Smooth muscle cell (in vitro differentiated cells): ENCODE data around the gene GSG1L. TPM values are rescaled to one million over a fixed set of nuclear protein-coding genes. Genes with fewer than 3 reads are reported as not detected.
"Not testable (repeated sequence)": the region's sequence is repeated elsewhere in the genome, so short reads cannot be mapped to it uniquely, and the experiment has no call there.

Experiments
- DNase-seq: peaks from one replicate; lab custom pipeline; 2025; ENCODE audit not compliant: unreplicated experiment; lab: John Stamatoyannopoulos, UW
- H2AFZ ChIP-seq: fragments of 200-600 bp; sonication (generic); 2 replicates; pipeline ENCODE4 v1.6.0; 2016; ENCODE audit warnings: antibody characterized with exemption, low read depth, mild to moderate bottlenecking
- H3F3A ChIP-seq: fragments of 200-600 bp; sonication (generic); 2 replicates; pipeline ENCODE4 v1.6.0; 2017; ENCODE audit warnings: antibody characterized with exemption, low read depth
- H3K27ac ChIP-seq: fragments of 200-600 bp; sonication (generic); 2 replicates; pipeline ENCODE4 v1.5.1; 2016; ENCODE audit warnings: low read depth, mild to moderate bottlenecking
- H3K27me3 ChIP-seq: fragments of 200-600 bp; sonication (generic); 2 replicates; pipeline ENCODE4 v1.6.1; 2016; ENCODE audit warnings: low read depth, mild to moderate bottlenecking
- H3K36me3 ChIP-seq: fragments of 200-600 bp; sonication (generic); 2 replicates; pipeline ENCODE4 v1.5.1; 2016; ENCODE audit warnings: low read depth
- H3K4me1 ChIP-seq: fragments of 200-600 bp; sonication (generic); 2 replicates; pipeline ENCODE4 v1.5.1; 2016; ENCODE audit warnings: low read depth
- H3K4me2 ChIP-seq: fragments of 200-600 bp; sonication (generic); 2 replicates; pipeline ENCODE4 v1.6.0; 2016; ENCODE audit warnings: mild to moderate bottlenecking
- H3K4me3 ChIP-seq: fragments of 200-600 bp; sonication (generic); 2 replicates; pipeline ENCODE4 v1.5.1; 2016; ENCODE audit warnings: mild to moderate bottlenecking
- H3K79me2 ChIP-seq: fragments of 200-600 bp; sonication (generic); 2 replicates; pipeline ENCODE4 v1.6.0; 2016; ENCODE audit warnings: low read depth, mild to moderate bottlenecking
- H3K9ac ChIP-seq: fragments of 200-600 bp; sonication (generic); 2 replicates; pipeline ENCODE4 v1.6.0; 2016; ENCODE audit warnings: low read depth
- H3K9me3 ChIP-seq: fragments of 200-600 bp; sonication (generic); replicated peaks from 2 replicates; pipeline ENCODE4 v1.5.1; 2016; ENCODE audit warnings: low read depth
- H4K20me1 ChIP-seq: fragments of 200-600 bp; sonication (generic); 2 replicates; pipeline ENCODE4 v1.6.0; 2016; ENCODE audit warnings: low read depth
- WGBS: methylation state at CpG from one replicate; pipeline ENCODE4 v1.1.7; 2016; ENCODE audit warnings: low lambda C conversion rate; 5-methylcytosine and 5-hydroxymethylcytosine counted together
- polyA plus RNA-seq: library from polyadenylated mRNA; unstranded; fragments of >200 nt; fragmentation: Nextera tagmentation; extraction: Ambion mirVana; gene quantifications from 2 replicates; pipeline ENCODE4 v1.2.1, GENCODE V29; 2016
- total RNA-seq: library from RNA; depleted of rRNA; stranded (reverse); fragments of >200 nt; gene quantifications from 2 replicates; pipeline ENCODE4 v1.2.3, GENCODE V29; 2014
- TF ChIP-seq, protein P1 (sequence below): fragments of 200-600 bp; sonication (generic); IDR thresholded peaks from 2 replicates; pipeline ENCODE4 v1.5.1; 2017; ENCODE audit warnings: borderline replicate concordance, mild to moderate bottlenecking, antibody characterized with exemption; ENCODE audit not compliant: insufficient read depth, poor library complexity, severe bottlenecking

The GSG1L gene
- total and polyA plus RNA-seq, 2 experiments from 2014 or later: 0.31 TPM; not detected in 1

DNA sequence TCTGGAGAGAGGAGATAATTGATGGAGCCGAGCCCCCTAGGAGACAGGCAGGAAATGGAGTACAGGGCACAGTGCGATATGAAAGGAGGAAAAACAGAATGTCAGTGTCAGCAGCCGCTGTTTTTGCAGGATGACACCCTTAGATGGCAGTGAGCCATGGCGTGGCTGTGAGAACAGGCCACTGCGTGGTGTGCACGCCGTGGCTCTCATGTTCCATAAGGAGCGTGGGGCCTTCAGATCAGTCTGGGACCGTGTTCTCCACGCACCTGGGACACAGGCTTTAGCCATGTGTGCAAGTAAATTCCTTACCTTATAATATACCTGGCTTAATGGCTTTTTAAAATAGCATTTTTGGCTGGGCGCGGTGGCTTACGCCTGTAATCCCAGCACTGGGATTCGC, 315.6 kb downstream of the GSG1L start:
- no peak for DNase-seq
- H2AFZ ChIP-seq: no peak overlapping the region
- no peaks in the 10 kb centered on the region for H3K79me2 ChIP-seq
- no peaks in the 10 kb centered on the region for H3K27me3 ChIP-seq
- no peaks in the 10 kb centered on the region for H3K9me3 ChIP-seq
- no peaks in the 10 kb centered on the region for H3F3A ChIP-seq
- H3K27ac ChIP-seq: no peak overlapping the region
- 95% methylated on average over 14 of the region's 14 CpGs for WGBS
- no peaks in the 10 kb centered on the region for H3K36me3 ChIP-seq
- H3K9ac ChIP-seq: no peak overlapping the region
- TF ChIP-seq, protein P1, sequence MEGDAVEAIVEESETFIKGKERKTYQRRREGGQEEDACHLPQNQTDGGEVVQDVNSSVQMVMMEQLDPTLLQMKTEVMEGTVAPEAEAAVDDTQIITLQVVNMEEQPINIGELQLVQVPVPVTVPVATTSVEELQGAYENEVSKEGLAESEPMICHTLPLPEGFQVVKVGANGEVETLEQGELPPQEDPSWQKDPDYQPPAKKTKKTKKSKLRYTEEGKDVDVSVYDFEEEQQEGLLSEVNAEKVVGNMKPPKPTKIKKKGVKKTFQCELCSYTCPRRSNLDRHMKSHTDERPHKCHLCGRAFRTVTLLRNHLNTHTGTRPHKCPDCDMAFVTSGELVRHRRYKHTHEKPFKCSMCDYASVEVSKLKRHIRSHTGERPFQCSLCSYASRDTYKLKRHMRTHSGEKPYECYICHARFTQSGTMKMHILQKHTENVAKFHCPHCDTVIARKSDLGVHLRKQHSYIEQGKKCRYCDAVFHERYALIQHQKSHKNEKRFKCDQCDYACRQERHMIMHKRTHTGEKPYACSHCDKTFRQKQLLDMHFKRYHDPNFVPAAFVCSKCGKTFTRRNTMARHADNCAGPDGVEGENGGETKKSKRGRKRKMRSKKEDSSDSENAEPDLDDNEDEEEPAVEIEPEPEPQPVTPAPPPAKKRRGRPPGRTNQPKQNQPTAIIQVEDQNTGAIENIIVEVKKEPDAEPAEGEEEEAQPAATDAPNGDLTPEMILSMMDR: no peak
- no peaks in the 10 kb centered on the region for H4K20me1 ChIP-seq
- H3K4me2 ChIP-seq: no peak overlapping the region
- no peaks in the 10 kb centered on the region for H3K4me1 ChIP-seq
- H3K4me3 ChIP-seq: no peak overlapping the region

DNA sequence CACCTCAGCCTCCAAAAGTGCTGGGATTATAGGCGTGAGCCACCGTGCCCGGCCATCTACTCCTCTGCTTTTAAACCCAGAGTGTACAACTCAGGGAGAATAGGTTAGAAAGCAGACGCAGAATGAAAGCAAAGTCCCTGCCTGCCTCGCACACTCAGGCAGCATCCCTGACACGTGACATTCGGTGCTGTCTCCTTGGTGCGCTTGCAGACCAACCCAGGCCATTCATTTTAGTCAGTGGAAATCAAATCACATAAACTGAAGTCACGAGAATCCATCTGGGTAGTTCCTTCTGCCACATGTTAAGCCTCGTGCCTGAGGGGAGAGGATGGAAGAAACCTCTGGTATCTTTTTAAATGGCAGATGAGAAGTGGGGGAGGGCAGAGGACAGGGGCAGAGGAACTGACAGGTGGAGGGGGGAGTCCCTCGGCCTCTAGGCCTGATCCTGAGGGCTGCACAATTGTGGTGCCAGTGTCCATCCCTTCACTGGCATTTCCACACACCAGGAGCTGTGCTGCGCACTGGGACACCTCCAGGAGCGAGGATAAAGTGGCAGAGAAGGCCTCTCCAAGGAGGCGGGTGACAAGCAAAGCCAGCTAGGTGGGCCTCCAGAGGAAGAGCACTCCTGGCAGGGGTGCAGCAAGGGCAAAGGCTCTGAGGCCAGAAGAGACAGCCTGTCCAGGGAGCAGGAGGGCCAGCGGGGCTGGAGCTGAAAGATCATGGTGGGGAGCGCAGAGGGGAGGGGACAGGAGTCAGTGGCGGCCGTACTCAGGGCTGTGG, 317.2 kb downstream of the GSG1L start:
- 93% methylated on average over 18 of the region's 18 CpGs for WGBS
- H3K36me3 ChIP-seq: no peaks in the 10 kb centered on the region
- H3K79me2 ChIP-seq: no peaks in the 10 kb centered on the region
- H3K27me3 ChIP-seq: no peaks in the 10 kb centered on the region
- no peak overlapping the region for H2AFZ ChIP-seq
- no peaks in the 10 kb centered on the region for H4K20me1 ChIP-seq
- H3K9ac ChIP-seq: no peak overlapping the region
- TF ChIP-seq, protein P1: no peak
- H3K4me3 ChIP-seq: no peak overlapping the region
- H3K4me2 ChIP-seq: no peak overlapping the region
- DNase-seq: no peak
- no peaks in the 10 kb centered on the region for H3K9me3 ChIP-seq
- no peaks in the 10 kb centered on the region for H3F3A ChIP-seq
- no peaks in the 10 kb centered on the region for H3K4me1 ChIP-seq
- no peak overlapping the region for H3K27ac ChIP-seq

DNA sequence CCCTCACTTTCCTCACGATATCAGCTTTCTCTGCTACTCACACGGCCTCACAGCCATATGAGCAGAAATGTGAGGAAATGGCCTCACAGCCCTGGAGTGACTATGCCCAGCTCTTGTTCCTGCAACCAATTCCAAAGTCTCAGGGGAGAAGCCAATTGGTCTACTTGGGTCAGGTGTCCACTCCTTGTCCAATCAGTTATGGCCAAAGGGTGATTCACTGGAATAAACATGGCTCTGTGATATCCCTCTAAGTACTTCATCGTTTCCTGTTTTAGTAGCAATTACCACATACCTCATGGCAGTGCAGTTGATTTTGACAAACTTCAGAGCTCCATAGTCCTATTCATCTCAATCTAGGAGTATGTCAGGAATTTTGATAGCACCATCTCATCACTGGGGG, 318.2 kb downstream of the GSG1L start:
- Histone ChIP-seq H3K9ac (no peak overlapping the region), H3K79me2 (no peaks in the 10 kb centered on the region), H2AFZ (no peak overlapping the region), H3K9me3 (no peaks in the 10 kb centered on the region), H3K4me2 (no peak overlapping the region), H3K36me3 (no peaks in the 10 kb centered on the region), H4K20me1 (no peaks in the 10 kb centered on the region), H3K4me1 (no peaks in the 10 kb centered on the region), H3K27ac (no peak overlapping the region), H3K27me3 (no peaks in the 10 kb centered on the region), H3F3A (no peaks in the 10 kb centered on the region), H3K4me3 (no peak overlapping the region)
- WGBS: 90% methylated on average over 3 of the region's 3 CpGs
- TF ChIP-seq, protein P1: no peak
- DNase-seq: no peak

DNA sequence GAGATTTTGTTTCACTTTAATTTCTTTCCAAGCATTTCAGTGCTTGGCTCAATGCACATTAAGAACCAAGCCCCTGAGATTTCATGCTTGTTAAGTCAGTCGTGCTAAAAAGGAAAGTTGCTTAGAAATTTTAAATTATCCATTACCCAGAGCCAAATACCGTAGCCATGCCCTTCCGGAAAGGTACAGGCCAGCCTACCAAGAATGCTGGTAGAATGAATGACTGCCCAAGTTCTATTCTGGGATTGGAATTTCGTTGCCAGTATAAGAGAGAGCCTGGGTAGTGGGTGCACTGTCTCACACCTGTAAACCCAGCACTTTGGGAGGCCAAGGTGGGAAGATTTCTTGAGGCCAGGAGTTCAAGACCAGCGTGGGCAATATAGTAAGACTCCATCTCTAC, 319.6 kb downstream of the GSG1L start:
- no peak for DNase-seq
- TF ChIP-seq, protein P1: no peak
- 95% methylated on average over 5 of the region's 5 CpGs for WGBS

DNA sequence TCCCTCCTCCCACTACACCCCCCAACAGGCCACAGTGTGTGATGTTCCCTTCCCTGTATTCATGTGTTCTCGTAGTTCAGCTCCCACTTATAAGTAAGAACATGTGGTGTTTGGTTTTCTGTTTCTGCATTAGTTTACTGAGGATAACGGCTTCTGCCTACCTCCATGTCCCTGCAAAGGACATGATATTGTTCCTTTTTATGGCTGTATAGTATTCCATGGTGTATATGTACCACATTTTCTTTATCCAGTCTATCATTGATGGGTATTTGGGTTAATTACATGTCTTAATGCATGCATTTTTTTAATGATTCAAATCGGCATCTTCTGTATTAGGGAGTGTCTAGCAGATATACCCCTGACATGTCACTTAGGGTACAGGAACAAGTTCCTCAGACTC, 320.5 kb downstream of the GSG1L start:
- H3K27ac ChIP-seq, H3F3A ChIP-seq, H3K79me2 ChIP-seq, H3K4me2 ChIP-seq, DNase-seq, H3K4me1 ChIP-seq, H3K27me3 ChIP-seq, H4K20me1 ChIP-seq, H3K4me3 ChIP-seq, H3K9ac ChIP-seq, H3K9me3 ChIP-seq, H3K36me3 ChIP-seq, H2AFZ ChIP-seq: not testable (repeated sequence)
- 98% methylated on average over 3 of the region's 3 CpGs for WGBS

More for the DNA sequence above, 319.6 kb downstream of the GSG1L start:
- no peaks in the 10 kb centered on the region for H3K9me3 ChIP-seq
- H3K4me2 ChIP-seq: no peak overlapping the region
- no peak overlapping the region for H2AFZ ChIP-seq
- H3K4me1 ChIP-seq: no peaks in the 10 kb centered on the region
- no peaks in the 10 kb centered on the region for H3K36me3 ChIP-seq
- H4K20me1 ChIP-seq: no peaks in the 10 kb centered on the region
- no peaks in the 10 kb centered on the region for H3K79me2 ChIP-seq
- H3F3A ChIP-seq: no peaks in the 10 kb centered on the region
- no peak overlapping the region for H3K9ac ChIP-seq
- H3K27me3 ChIP-seq: no peaks in the 10 kb centered on the region
- no peak overlapping the region for H3K4me3 ChIP-seq
- no peak overlapping the region for H3K27ac ChIP-seq
